ENCODE results near the gene RIMOC1.
"Not testable (repeated sequence)": the region's sequence is repeated elsewhere in the genome, so short reads cannot be mapped to it uniquely, and the experiment has no call there.

The RIMOC1 gene

DNA sequence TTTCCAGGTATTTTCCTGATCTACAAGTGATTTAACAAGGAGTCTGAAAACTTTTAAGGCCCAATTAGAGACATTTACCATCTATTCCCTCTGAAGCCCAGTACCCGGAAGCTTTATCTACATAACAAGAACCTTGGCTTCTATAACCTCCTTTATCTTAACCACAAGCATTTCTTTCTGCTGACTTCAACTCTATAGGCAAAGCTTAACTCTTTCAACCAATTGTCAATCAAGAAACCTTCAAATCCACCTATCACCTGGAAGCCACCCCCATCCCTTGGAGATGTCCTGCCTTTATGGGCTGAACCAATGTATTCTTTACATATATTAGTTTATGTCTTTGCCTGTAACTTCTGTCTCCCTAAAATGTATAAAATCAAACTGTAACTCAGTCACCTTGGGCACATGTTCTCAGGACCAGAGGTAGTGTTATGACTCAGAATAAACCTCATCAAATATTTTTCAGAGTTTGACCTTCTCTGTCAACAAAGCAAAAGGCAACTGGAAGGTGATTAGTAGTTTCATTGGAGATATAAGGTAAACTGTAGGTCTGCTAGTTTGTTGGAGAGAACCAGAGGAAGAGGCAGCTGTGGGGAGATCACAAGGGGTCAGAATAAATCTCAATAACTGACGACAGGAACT lies 13.0 kb upstream of the RIMOC1 start:
- DNase-seq (ENCODE audit: low read depth) = no peak

- DNase-seq (ENCODE audit: low read depth) = no peak
Observed at GRCh38 chr5:41892031-41892430, 12.1 kb upstream of the RIMOC1 start.

DNA sequence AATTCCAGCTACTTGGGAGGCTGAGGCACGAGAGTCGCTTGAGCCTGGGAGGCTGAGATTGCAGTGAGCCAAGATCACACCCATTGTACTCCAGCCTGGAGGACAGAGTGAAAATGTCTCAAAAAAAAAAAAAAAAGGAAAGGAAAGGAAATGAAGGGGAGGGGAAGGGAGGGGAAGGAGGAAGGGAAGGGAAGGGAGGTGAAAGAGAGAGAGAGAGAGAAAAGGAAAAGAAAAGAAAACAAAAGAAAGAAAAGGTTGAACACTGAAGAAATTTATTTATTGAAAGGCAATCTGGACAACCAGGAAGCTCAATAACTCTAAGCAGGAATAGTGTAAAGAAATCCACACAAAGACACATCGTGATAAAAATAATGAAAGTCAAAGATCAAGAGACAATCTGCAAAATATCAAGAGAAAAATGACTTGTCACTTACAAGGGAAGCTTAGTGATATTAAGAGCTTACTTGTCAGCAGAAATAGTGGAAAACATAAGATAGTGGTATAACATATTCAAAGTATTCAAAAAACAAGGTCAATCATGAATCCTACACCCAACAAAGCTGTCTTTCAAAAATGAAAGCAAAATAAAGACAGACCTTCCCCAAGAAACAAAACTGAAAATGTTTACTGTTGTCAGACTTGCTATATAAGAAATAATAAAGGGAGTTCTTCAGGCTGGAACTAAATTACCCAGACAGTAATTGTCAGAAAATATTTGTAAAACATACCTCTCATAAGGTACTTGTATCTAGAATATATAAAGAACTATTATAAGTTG lies 10.9 kb upstream of the RIMOC1 start:
- DNase-seq (ENCODE audit: low read depth) = no peak

- no peak for DNase-seq (ENCODE audit: low read depth)
Observed at GRCh38 chr5:41896230-41896629, 7.9 kb upstream of the RIMOC1 start.

DNA sequence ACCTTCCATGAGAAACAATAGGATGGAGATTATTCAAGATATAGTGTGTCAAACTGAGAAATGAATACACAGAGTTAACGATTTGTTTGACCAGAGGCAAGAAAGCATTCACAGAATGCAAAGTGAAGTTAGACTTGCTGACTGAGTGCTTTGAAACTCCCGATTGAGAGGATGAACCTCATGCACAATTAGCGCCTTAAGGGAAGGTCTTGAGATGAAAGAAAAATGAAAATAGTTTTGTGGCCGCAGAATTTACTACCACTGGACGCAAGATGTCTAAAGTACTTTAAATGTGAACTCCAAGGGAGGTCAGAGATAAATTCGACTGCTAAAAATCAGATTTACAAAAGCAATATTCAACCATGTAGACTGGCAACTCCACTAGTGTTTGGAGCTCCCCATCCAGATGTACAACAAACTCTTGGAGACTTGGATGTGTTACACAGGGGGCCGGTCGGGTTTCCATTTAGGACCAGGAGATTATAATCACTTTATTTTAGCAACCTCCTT lies 707 bp upstream of the RIMOC1 start:
- DNase-seq (ENCODE audit: low read depth) = no peak

GRCh38 chr5:41906151-41906550 lies 2.0 kb downstream of the RIMOC1 start:
- DNase-seq (ENCODE audit: low read depth) = no peak

DNA sequence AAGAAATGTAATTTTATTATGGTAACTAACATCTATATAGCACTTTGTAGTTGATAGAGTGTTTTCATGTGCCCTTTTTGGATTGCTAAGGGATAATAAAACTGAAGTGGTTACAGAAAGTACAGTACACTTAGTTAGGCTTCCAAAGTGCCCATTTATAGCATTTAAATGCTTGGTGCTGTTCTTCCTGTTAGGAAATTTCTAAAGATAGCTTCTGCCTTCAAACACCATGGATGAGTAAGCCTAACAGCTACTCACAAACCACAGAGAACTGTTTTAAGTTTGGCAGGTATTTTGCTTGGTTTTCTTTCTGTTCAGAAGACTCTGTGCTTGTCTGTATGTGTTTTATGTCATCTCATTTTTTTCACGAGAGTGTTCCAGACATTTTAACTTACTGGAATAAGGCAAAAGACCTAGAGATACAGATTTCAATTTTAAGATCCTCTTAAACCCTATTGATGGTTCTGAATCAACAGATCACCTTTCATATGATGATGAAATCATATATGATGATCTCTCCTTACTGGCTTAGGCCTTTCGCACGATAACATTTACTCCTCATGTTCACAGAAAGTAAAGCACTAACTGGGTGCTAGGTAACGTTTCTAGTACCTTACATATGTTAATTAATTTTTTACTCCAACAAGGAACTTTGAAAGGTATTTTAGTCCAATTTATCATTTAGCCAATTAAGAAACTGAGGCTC lies 4.4 kb downstream of the RIMOC1 start:
- DNase-seq (ENCODE audit: low read depth) = no peak

DNA sequence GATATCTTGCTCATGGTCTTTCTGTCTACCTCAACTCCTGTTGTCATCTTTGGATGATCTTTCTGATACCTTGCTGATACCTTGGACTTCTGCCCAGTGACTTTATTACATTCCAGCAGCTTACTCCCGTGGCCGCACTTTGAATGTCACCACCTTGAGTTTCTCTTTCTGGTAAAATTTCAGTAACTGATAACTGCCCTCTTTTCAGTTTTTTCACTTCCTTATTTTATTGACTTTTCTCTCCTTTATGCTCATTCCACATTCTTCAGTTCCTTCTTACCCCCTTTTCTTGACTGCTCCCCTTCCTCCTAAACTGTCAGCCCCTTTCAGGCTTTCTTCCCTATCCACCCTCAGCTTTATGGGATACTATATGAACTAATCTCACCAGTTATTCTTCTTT lies 14.0 kb downstream of the RIMOC1 start:
- DNase-seq (ENCODE audit: low read depth) = no peak

GRCh38 chr5:41921166-41921565 lies 17.0 kb downstream of the RIMOC1 start:
- no peak for DNase-seq (ENCODE audit: low read depth)

DNA sequence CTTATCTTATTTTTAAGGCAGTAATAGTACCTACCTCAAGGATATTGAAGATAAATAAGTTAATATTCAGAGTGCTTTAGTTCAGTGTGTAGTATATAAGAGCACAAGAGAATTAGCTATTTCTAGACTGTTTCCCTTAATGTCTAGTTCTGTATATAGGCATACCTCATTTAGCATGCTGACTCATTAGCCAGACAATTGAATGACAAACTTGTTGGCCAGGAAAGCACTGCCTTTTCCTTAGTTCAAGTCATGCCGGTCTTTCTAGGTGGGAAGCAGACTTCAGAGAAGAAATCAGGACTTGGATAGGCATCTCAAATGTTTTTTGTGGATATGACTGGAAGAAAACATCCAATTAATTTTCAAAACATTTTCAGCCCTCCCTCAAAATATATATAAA lies 17.7 kb downstream of the RIMOC1 start:
- DNase-seq (ENCODE audit: low read depth) = no peak

- no peak for DNase-seq (ENCODE audit: low read depth)
Observed at GRCh38 chr5:41924526-41924871, 20.4 kb downstream of the RIMOC1 start.

GRCh38 chr5:41924872-41925554 lies 20.9 kb downstream of the RIMOC1 start, which contains the start of gene FBXO4:
TSS of gene FBXO4 (plus strand) at chr5:41925281. CDS start at chr5:41925310, 29 bp downstream.
- DNase-seq (ENCODE audit: low read depth) = peak; percentile 80

DNA sequence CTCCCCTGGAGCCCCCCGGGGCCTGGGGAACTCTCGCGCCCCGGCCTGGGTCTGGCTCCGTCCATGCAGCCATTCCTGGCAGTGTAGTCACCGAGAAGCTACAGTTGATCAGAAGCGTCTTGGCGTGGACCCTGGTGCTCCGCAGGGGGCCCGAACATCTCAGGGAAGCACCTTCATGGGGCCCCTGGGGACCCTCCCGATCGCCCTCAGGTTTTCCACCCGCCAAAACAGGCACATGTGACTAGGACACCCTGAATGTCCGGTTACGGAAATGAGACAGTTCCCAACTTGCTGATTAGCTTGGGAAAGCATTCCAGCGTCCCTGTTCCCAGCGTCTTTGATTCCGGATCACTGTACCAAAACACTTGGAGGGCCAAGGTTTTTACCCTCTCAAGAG lies 21.4 kb downstream of the RIMOC1 start:
- DNase-seq (ENCODE audit: low read depth) = no peak

- DNase-seq (ENCODE audit: low read depth) = no peak
Observed at GRCh38 chr5:41927604-41928003, 23.5 kb downstream of the RIMOC1 start.

DNA sequence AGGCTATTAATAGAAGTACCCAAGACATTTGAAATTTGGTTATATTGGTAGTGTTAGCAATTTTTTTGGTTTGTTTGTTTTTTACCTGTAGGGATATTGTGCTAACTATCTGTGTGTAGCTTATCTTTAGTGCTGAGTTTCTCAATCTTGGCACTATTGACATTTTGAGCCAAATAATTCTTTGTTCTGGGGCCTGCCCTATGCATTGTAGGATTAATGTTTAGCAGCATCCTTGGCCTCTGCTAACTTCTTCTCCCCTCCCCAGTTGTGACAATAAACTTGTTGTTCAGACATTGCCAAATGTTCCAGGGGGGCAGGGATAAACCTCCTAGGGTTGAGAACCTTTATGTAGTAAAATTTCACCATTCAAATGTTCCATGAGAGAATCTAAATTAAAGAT lies 24.9 kb downstream of the RIMOC1 start:
- DNase-seq (ENCODE audit: low read depth) = no peak

GRCh38 chr5:41932770-41933169 lies 28.6 kb downstream of the RIMOC1 start:
- DNase-seq (ENCODE audit: low read depth) = no peak

- DNase-seq (ENCODE audit: low read depth) = no peak
Observed at GRCh38 chr5:41935544-41935943, 31.4 kb downstream of the RIMOC1 start.

GRCh38 chr5:41940641-41941040 lies 36.5 kb downstream of the RIMOC1 start:
- no peak for DNase-seq (ENCODE audit: low read depth)

- not testable (repeated sequence) for DNase-seq (ENCODE audit: low read depth)
Observed at GRCh38 chr5:41945332-41945955, 41.3 kb downstream of the RIMOC1 start.

DNA sequence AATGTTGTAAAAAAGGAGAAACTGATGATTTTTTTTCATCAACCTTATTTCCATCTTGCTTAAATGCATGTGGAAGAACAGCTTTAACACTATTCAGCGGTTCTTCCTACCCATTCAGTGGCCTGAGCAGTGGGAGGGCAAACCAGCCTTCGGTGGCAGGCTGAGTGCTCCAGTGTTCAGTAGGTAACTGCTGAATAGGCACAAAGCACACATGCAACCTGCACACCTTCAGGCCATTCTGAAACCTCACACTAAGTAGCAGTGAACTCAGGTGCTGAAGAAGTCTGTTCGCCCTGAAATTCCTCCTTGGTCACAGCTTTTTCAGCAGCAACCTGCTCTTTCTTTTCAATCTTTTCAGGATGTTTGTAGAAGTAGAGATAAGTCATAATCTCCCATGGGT lies 47.1 kb downstream of the RIMOC1 start:
- no peak for DNase-seq (ENCODE audit: low read depth)
